Placental pericyte (primary cell): ENCODE measurements around the gene SLC30A3. TPM values are rescaled to one million over a fixed set of nuclear protein-coding genes. Genes with fewer than 3 reads are reported as not detected.

Experiments
- total RNA-seq: library from RNA; depleted of rRNA; stranded (reverse); fragments of >200 nt; gene quantifications from 2 replicates; pipeline ENCODE4 v1.2.3, GENCODE V29; 2012

SLC30A3 gene, protein sequence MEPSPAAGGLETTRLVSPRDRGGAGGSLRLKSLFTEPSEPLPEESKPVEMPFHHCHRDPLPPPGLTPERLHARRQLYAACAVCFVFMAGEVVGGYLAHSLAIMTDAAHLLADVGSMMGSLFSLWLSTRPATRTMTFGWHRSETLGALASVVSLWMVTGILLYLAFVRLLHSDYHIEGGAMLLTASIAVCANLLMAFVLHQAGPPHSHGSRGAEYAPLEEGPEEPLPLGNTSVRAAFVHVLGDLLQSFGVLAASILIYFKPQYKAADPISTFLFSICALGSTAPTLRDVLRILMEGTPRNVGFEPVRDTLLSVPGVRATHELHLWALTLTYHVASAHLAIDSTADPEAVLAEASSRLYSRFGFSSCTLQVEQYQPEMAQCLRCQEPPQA
- total RNA-seq: 0.14 TPM in 1 of 2 replicates, not detected in the other

GRCh38 chr2:27262379-27263286 lies at the start of gene SLC30A3:
Gene SLC30A3 (minus strand): TSS chr2:27263047. CDS start chr2:27262906, 141 bp downstream.

GRCh38 chr2:27308359-27308881 lies 45.6 kb upstream of the SLC30A3 start, which contains the start of gene UCN:
Gene UCN (minus strand): TSS chr2:27308445. CDS start chr2:27307895, 550 bp downstream.

DNA sequence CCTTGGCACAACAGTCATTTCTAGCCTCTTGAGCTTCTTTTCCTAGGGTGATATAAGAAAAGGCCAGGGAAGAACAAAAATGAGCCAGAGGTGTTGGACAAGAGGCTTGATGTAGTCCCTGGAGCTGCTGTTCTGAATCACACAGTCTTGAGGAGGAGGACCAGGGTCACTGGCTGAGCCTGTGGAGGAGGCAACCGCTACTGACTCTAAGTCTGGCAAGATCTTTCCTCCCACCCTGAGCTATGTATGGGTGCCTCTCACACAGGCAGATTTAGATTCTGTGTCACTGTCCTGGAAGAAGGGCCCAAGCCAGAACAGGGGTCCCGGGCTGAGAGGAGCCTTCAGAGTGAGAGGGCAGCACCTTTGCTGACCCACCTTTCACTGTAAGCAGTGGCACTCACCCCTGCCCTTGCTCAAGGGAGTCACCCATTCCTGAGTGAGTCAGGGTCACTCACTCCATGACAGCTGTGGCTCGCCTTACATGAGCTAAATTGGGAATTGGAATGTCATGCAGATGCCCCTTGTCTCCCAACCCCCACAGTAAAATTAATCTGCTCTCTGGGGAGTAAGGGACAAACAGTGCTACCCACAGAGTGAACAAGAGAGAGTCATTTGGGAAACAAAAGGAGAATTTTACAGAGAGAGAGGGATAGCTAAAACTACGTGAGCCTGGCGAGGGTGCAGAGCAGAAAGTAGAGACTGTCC lies 19.2 kb upstream of the SLC30A3 start, which contains the start of gene TRIM54:
Gene TRIM54 (plus strand): TSS at position 575 of the 705 bp plus-strand sequence. CDS start 303 bp downstream, outside the sequence.

GRCh38 chr2:27275211-27276150 lies 12.6 kb upstream of the SLC30A3 start, which contains the start of gene DNAJC5G:
Gene DNAJC5G (plus strand): TSS chr2:27275433. CDS start chr2:27276729, 1,296 bp downstream.

GRCh38 chr2:27217173-27218121 lies 45.4 kb downstream of the SLC30A3 start, which contains the start of gene CAD:
Gene CAD (plus strand): TSS chr2:27217369. CDS start chr2:27217552, 183 bp downstream.

DNA sequence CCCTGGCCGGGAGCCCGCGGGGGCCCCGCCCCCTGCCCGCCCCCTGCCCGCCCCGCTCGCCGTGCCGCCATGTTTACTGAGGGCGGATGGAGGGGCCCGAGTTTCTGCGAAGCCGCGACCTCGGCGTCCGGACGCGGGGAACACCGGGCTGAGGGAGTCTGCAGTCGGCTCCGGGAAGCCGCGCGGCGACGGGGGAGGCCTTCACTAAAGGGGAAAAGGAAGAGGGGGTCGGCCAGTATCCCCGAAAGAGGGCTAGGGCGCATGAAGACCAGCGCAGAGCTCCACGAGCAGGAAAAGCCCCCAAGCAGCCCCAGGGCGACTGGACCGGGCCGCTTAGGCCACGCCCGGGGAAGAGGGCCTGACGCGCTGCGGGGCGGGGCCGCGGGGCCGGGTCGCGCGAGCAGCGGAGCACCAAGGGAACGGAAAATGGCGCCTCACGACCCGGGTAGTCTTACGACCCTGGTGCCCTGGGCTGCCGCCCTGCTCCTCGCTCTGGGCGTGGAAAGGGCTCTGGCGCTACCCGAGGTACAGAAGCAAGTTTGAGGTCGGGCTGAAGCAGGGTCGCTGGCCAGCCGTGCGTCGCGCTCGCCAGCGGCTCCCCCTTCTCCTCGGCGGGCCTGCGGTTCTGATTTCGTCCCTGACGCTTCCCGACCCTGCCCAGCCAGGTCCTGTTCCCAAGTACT lies 50.8 kb downstream of the SLC30A3 start, which contains the start of the genes ATRAID and SLC5A6:
Gene ATRAID (plus strand): TSS at position 99 of the 683 bp plus-strand sequence. CDS start 328 bp downstream, at position 427.
Gene SLC5A6 (minus strand): TSS at position 326 of the 683 bp plus-strand sequence. CDS start 4,618 bp downstream, outside the sequence.

Other genes with a start within 250 kb of the SLC30A3 start
- 74.2 and 98.0 TPM in 2 replicates for gene TMEM214, start 230.1 kb downstream of the SLC30A3 start, total RNA-seq
- gene AGBL5, start 211.4 kb downstream of the SLC30A3 start, total RNA-seq: 24.9 TPM in 2 replicates
- gene OST4, start 191.4 kb downstream of the SLC30A3 start, total RNA-seq: 124 and 174 TPM in 2 replicates
- gene EMILIN1, start 184.4 kb downstream of the SLC30A3 start, total RNA-seq: 189 and 203 TPM in 2 replicates
- 0.22 and 1.3 TPM in 2 replicates for gene KHK, start 176.3 kb downstream of the SLC30A3 start, total RNA-seq
- gene CGREF1, start 143.9 kb downstream of the SLC30A3 start, total RNA-seq: 0.88 TPM in 1 of 2 replicates, not detected in the other
- gene ABHD1, start 139.2 kb downstream of the SLC30A3 start, total RNA-seq: not detected in 2 replicates
- gene PREB, start 128.4 kb downstream of the SLC30A3 start, total RNA-seq: 76.7 and 108 TPM in 2 replicates
- not detected in 2 replicates for gene PRR30, start 123.6 kb downstream of the SLC30A3 start, total RNA-seq
- not detected in 2 replicates for gene TCF23, start 114.0 kb downstream of the SLC30A3 start, total RNA-seq
- gene ATRAID, start 51.0 kb downstream of the SLC30A3 start, total RNA-seq: 143 and 170 TPM in 2 replicates
- gene SLC5A6, start 50.8 kb downstream of the SLC30A3 start, total RNA-seq: 39.6 and 59.4 TPM in 2 replicates
- gene CAD, start 45.7 kb downstream of the SLC30A3 start, total RNA-seq: 34.4 and 72.2 TPM in 2 replicates
- gene DNAJC5G, start 12.4 kb upstream of the SLC30A3 start, total RNA-seq: not detected in 2 replicates
- not detected in 2 replicates for gene TRIM54, start 19.4 kb upstream of the SLC30A3 start, total RNA-seq
- 0.86 and 1.1 TPM in 2 replicates for gene UCN, start 45.4 kb upstream of the SLC30A3 start, total RNA-seq
- 64.8 and 67.7 TPM in 2 replicates for gene MPV17, start 60.0 kb upstream of the SLC30A3 start, total RNA-seq
- gene GTF3C2, start 93.7 kb upstream of the SLC30A3 start, total RNA-seq: 31.7 and 63.6 TPM in 2 replicates
- gene EIF2B4, start 107.3 kb upstream of the SLC30A3 start, total RNA-seq: 29.1 and 37.9 TPM in 2 replicates
- gene SNX17, start 107.6 kb upstream of the SLC30A3 start, total RNA-seq: 141 and 166 TPM in 2 replicates
- 11.5 and 12.3 TPM in 2 replicates for gene ZNF513, start 117.7 kb upstream of the SLC30A3 start, total RNA-seq
- gene PPM1G, start 146.5 kb upstream of the SLC30A3 start, total RNA-seq: 98.0 and 99.6 TPM in 2 replicates
- gene NRBP1, start 165.6 kb upstream of the SLC30A3 start, total RNA-seq: 136 and 159 TPM in 2 replicates
- not detected in 2 replicates for gene KRTCAP3, start 179.3 kb upstream of the SLC30A3 start, total RNA-seq
- gene IFT172, start 226.7 kb upstream of the SLC30A3 start, total RNA-seq: 14.2 and 18.5 TPM in 2 replicates
- 2.2 and 14.0 TPM in 2 replicates for gene FNDC4, start 232.2 kb upstream of the SLC30A3 start, total RNA-seq
- 0.43 TPM in 1 of 2 replicates, not detected in the other for gene GCKR, start 233.8 kb upstream of the SLC30A3 start, total RNA-seq